Measurements from ENCODE around the gene CIBAR2. TPM values are rescaled to one million over a fixed set of nuclear protein-coding genes. Genes with fewer than 3 reads are reported as not detected.

Gene CIBAR2
- total RNA-seq, 1 donor from 2014 or later, result 4.9 TPM

DNA sequence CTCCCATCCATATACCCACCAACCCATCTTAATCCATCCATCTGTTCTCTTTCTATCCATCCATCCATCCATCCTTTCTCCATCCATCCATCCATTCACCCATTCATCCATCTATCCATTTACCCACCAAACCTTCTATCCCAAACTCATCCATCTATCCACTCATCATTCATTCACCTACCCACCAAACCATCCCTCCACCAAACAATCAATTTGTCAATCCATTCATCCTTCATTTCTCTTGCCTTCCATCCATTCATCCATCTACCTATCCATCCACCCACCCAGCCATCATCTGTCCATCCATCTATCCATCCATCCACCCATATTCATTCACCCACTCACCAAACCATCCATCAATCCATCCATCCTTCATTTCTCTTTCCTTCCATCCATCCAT, 44.6 kb upstream of the CIBAR2 start:
- DNase-seq (ENCODE audit: extremely low spot score, unreplicated experiment), result no peak
- Mint-ChIP-seq H3K4me1 (ENCODE audit: unreplicated experiment) (peaks cover 45% of the 10 kb centered on the region), H3K27ac (no peak overlapping the region), H3K4me3 (no peak overlapping the region), H3K27me3 (no peaks in the 10 kb centered on the region), H3K9me3 (no peaks in the 10 kb centered on the region), H3K36me3 (no peaks in the 10 kb centered on the region)
- TF ChIP-seq CTCF (conservative IDR thresholded peaks at IDR 0.05), result no peak

DNA sequence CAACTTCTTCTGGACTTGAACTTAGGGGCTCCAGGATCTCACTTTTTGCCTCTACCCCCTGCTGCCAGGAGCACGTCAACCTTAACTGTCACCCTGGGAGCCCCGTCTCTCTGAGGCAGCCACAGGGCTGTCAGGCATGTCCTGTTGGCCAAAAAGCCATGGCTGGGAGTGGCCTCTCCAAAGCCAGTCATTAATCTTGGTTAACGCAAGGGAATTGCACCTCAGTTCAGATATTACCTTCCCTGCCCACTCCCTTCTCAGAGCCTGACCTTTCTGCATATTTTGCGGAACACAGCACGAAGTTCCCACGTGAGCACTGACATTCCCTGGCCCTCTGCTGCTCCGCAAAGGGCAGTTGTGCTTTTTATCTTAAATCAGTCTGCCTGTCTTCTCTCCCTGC, 44.2 kb upstream of the CIBAR2 start:
- Mint-ChIP-seq H3K27me3 (no peaks in the 10 kb centered on the region), H3K4me3 (no peak overlapping the region), H3K27ac (no peak overlapping the region), H3K36me3 (no peaks in the 10 kb centered on the region), H3K9me3 (no peaks in the 10 kb centered on the region), H3K4me1 (ENCODE audit: unreplicated experiment) (peaks cover 42% of the 10 kb centered on the region)
- TF ChIP-seq CTCF (conservative IDR thresholded peaks at IDR 0.05), result no peak
- no peak for DNase-seq (ENCODE audit: extremely low spot score, unreplicated experiment)

DNA sequence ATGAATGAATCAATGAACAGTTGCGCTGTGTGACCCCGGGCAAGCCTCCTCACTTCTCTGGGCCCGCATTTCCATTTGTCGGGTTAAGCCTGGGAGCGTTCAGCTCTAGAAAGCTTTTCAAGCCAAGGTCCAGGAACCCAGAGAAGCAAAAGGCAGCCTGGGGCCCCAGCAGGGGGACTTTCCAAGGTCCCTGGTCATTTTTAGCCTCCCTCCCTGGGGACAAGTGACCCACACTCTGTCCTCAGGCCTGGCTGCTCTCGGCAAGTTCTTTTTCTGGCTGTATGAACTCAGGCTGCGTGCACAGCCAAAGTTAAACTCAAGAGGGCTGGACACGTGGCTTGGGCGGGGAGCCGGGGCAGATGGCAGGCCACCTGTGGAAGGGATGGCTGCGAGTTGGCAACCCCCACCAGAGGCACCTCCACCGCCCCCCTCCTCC, 41.4 kb upstream of the CIBAR2 start:
- Mint-ChIP-seq H3K9me3 (no peaks in the 10 kb centered on the region), H3K27ac (no peak overlapping the region), H3K36me3 (no peaks in the 10 kb centered on the region), H3K4me1 (ENCODE audit: unreplicated experiment) (peaks cover 39% of the 10 kb centered on the region), H3K4me3 (no peak overlapping the region), H3K27me3 (peaks cover 10% of the 10 kb centered on the region)
- TF ChIP-seq CTCF (conservative IDR thresholded peaks at IDR 0.05), result no peak
- DNase-seq (ENCODE audit: extremely low spot score, unreplicated experiment), result no peak

- H3K36me3 Mint-ChIP-seq, result no peaks in the 10 kb centered on the region
- no peaks in the 10 kb centered on the region for H3K9me3 Mint-ChIP-seq
- TF ChIP-seq CTCF (conservative IDR thresholded peaks at IDR 0.05), result no peak
- no peak for DNase-seq (ENCODE audit: extremely low spot score, unreplicated experiment)
- H3K27ac Mint-ChIP-seq, result no peak overlapping the region
- no peak overlapping the region for H3K4me3 Mint-ChIP-seq
- H3K4me1 Mint-ChIP-seq (ENCODE audit: unreplicated experiment), result peaks cover 37% of the 10 kb centered on the region
- peaks cover 10% of the 10 kb centered on the region for H3K27me3 Mint-ChIP-seq
Measured at GRCh38 chr16:85153046-85153445, 40.8 kb upstream of the CIBAR2 start.

- no peak overlapping the region for H3K4me3 Mint-ChIP-seq
- TF ChIP-seq CTCF (conservative IDR thresholded peaks at IDR 0.05), result no peak
- no peak overlapping the region for H3K27ac Mint-ChIP-seq
Measured at GRCh38 chr16:85152414-85153030, 40.2 kb upstream of the CIBAR2 start.

More at GRCh38 chr16:85152414-85153030, 40.2 kb upstream of the CIBAR2 start:
- peaks cover 10% of the 10 kb centered on the region for H3K27me3 Mint-ChIP-seq
- no peak for DNase-seq (ENCODE audit: extremely low spot score, unreplicated experiment)
- H3K9me3 Mint-ChIP-seq, result no peaks in the 10 kb centered on the region
- no peaks in the 10 kb centered on the region for H3K36me3 Mint-ChIP-seq
- H3K4me1 Mint-ChIP-seq (ENCODE audit: unreplicated experiment), result peaks cover 32% of the 10 kb centered on the region

Measured in type B pancreatic cell (in vitro differentiated cells).